Renal cortex interstitium (tissue), 11 donors: Measurements from ENCODE around the gene TMEM248. TPM values are rescaled to one million over a fixed set of nuclear protein-coding genes. Genes with fewer than 3 reads are reported as not detected.
"Not testable (repeated sequence)": the region's sequence is repeated elsewhere in the genome, so short reads cannot be mapped to it uniquely, and the experiment has no call there.

Experiments
- DNase-seq, 11 donors: peaks; one replicate each; pipeline ENCODE4 v3.0.0-alpha.2; 2013; ENCODE audit warnings: low read depth in 9 of 11, low spot score in 4 of 11; ENCODE audit errors: extremely low read depth in 1 of 11
- polyA plus RNA-seq, 3 donors: library from polyadenylated mRNA; unstranded; fragments of 120-200 nt; gene quantifications; one replicate each; pipeline ENCODE4 v1.2.1, GENCODE V29; 2013; ENCODE audit not compliant: insufficient read length in 3 of 3

Gene TMEM248
- polyA plus RNA-seq, 3 donors, result 67.5 to 75.5 (median 75.3) TPM

- DNase-seq, result no peak
These were observed 54.1 kb downstream of the TMEM248 start for GRCh38 chr7:66974986-66975590.

DNA sequence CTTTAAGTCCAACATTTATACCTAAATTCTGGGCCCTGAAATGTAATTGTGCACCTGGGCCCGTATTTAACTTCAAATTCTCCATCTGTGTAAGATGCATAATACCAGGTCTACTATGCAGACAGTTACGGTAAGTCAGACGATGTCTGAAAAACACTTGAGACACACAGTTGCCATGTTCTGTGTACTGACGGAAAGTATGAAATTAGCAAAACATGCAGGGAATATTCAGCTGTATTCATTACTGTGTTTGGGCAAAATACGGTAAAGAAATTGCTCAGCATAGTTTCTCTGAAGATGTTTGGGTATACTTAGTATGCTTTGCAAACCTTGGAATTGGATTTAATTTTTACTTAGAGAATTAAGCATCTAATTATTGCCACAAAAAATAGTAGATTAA, 57.3 kb downstream of the TMEM248 start:
- DNase-seq, result not testable (repeated sequence)

GRCh38 chr7:66979013-66979412, 58.0 kb downstream of the TMEM248 start:
- not testable (repeated sequence) for DNase-seq

DNA sequence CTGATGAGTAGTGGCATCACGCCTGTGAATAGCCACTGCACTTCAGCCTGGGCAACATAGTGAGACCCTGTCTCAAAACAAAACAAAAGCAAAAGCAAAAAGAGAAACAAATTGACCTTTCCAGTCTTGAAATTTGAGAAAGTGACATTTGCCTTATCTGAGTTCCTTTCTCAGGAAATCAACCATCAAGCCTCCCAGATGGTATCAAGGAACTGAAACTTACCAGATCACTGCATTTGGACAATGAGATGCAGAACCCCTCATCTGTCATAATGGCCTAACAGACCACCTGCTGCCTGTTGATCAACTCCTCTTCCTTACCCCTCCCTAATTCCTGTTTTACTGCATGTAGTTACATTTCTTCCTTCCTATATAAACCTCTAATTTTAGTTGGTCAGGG, 59.3 kb downstream of the TMEM248 start:
- DNase-seq, result not testable (repeated sequence)

GRCh38 chr7:66989552-66989951, 68.5 kb downstream of the TMEM248 start:
- not testable (repeated sequence) for DNase-seq

DNA sequence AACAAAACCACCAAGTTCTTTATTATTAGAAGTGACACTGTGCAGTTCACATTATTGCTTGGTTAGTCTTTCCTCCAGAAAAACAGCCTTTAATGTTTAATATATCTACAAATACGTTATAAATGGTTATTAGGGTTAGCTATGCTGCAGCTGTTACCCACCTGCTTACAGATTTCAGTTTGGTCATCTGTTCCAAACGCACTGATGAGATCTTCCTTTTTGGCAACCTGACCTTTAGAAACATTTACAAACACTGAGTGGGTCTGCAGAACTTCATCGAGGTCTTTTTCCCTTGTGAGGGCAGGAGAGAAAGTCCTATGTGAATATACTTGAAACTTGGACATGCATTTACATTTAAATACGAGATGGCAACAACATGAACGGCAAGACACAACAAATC, 73.0 kb downstream of the TMEM248 start:
- not testable (repeated sequence) for DNase-seq

- DNase-seq, result peak in 8 of 11 donors; percentile 17 to 38 (median 30)
These were observed 73.6 kb downstream of the TMEM248 start for GRCh38 chr7:66994691-66995049.

DNA sequence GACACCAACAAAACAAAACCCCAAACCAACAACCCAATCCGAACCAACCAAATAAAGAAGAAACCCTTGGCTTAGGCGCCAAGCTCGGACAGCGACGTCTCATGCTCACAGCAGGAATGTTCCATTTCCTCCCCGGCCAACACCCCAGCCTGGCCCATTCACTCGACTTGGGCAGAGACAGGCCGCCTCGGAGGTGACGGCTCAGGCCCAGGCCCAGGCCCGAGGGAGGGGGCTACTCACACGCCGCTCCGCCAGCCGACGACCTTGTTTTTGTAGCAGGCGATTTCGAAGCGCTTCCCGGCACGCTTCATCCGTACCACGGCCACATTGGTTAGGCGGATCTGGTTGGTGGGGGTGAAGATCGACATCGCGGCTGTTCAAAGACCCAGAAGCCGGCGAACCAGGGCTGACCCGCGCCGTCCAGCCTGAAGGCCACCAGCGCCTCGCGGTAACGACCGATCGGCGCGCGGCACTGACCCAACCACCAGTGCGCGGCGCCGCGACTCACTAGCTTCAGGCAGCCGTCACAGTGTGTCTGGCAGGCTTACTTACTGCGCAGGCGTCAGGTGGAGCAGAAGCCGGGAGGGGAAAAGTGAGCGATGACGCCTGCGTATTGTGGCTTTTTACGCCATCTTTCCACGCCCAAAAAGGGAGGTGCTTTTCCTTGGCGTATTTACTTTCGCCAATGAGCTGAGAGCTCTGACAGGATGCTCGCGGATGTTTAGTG, 74.2 kb downstream of the TMEM248 start, which contains the start of gene SBDS:
SBDS (minus strand) TSS at position 537 of the 727 bp plus-strand sequence; CDS start at position 368, 169 bp downstream.
- DNase-seq, result peak; percentile 87 to 99 (median 95)

DNA sequence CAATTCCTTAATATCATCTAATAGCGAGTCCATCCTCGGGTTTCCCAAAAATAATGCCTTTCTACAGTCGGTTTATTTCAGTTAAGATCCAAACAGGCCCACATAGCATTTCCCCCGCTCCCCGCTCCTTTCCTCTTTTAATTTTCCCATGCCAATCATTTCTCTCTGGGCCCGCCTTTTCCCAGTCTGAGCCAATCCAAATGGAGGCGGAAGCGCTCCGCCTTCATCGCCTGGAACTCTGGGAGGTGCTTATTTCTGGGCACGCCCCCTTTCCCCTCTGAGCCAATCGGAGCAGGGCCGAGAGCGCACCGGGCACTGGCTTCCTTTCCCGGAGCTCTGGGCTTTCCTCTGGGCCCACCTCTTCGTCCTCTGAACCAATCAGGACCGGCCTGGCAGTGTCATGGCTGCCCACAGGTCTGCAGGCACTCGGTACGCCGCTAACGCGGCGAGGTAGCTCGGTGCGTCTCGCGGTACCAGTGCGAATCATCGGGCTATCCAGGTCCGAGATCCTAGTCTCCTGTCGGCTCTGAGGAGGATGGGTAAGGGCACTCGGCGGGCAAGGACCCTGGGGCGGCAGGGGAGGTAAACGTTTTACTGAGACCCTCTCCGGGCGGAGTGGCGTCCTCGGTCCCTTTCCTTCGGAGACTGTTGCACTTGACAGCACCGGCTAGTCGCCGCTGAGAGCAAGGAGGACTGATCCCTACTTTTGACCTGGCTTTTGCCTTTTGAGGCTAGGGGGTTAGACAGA, 75.6 kb downstream of the TMEM248 start, which contains the start of gene TYW1:
TYW1 (plus strand) TSS at position 390 of the 748 bp plus-strand sequence; CDS start at position 536, 146 bp downstream.
- DNase-seq, result peak; percentile 93 to 97 (median 97)

DNA sequence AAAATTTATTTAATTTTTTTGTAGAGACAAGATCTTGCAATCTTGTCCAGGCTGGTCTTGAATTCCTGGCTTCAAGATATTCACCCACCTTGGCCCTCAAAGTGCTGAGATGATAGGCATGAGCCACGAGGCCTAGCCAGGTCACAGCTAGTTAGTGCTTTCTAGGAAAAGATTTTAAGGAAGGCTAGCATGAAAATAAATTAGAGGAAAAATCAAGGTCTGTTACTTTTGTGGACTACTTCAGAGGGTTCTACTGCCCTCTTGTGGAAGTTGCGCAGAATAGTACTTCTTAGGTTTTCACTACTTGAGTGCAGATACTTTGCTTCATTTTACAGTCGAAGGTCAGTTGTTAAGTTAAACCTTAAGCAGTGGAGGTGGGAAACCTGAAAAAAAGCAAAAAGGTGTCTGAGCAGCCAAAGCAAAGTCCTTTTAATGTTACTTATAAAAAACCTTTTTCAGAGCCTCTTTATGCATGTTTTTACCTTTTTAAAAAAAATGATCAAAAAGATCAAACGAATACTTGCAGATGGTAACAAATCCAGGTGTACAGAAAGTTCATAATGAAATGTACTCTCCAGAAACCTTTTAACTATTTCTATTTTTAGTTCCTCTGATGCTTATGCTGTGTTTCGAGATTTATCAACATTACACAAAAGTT, 79.7 kb downstream of the TMEM248 start:
- peak in 1 of 11 donors; percentile 5 for DNase-seq

DNA sequence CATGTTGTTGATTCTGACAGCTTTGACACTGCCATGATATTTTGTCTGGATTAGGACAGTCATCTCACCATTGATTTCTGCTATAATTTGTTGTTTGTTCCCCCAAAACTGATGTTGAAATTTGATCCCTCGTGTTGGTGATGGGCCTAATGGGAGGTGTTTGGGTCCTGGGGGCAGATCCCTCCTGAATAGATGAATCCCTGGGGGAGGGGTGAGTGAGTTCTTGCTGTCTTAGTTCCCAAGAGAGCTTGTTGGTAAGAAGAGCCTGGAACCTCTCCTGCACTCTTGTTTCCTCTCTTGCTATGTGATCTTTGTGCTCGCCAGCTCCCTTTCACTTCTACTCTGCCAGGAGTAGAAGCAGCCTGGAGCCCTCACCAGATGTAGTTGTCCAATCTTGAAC, 83.1 kb downstream of the TMEM248 start:
- not testable (repeated sequence) for DNase-seq

- DNase-seq, result no peak
These were observed 85.9 kb downstream of the TMEM248 start for GRCh38 chr7:67006965-67007364.

Other genes with a start within 250 kb of the TMEM248 start
- 10 to 100 TPM; 30.4 to 39.0 (median 32.6) TPM for gene RABGEF1, start 180.5 kb upstream of the TMEM248 start, polyA plus RNA-seq
- gene SBDS, start 74.4 kb downstream of the TMEM248 start, polyA plus RNA-seq, result 100 to 1,000 TPM; 100 to 131 (median 105) TPM
- 10 to 100 TPM; 23.1 to 24.1 (median 23.9) TPM for gene TYW1, start 75.6 kb downstream of the TMEM248 start, polyA plus RNA-seq